ENCODE results near the gene POU6F1. TPM values are rescaled to one million over a fixed set of nuclear protein-coding genes. Genes with fewer than 3 reads are reported as not detected.
A peak's percentile ranks its signal among the peaks of the same experiment; 100 is the strongest.

POU6F1 gene
- total RNA-seq, 1 experiment from 2014 or later, result 13.3 TPM

GRCh38 chr12:51160814-51161459 lies 56.9 kb downstream of the POU6F1 start:
- Histone ChIP-seq H3K14ac (ENCODE audit: insufficient read depth, low read length) (no peak overlapping the region), H3K23me2 (ENCODE audit: insufficient read length, low read depth, low read length, poor library complexity, severe bottlenecking) (no peaks in the 10 kb centered on the region), H4K5ac (ENCODE audit: insufficient read length, low read depth, low read length) (no peak overlapping the region), H2BK120ac (ENCODE audit: low read depth, low read length, poor library complexity, severe bottlenecking) (no peak overlapping the region), H3K79me1 (ENCODE audit: insufficient read depth, low read depth, low read length, poor library complexity, severe bottlenecking) (peaks cover 11% of the 10 kb centered on the region), H3K18ac (ENCODE audit: insufficient read length, low read depth, low read length) (no peak overlapping the region), H2BK12ac (ENCODE audit: insufficient read length, low read depth, low read length) (no peak overlapping the region), H3K9me3 (ENCODE audit: control insufficient read depth, low read depth, low read length) (no peaks in the 10 kb centered on the region), H2BK20ac (ENCODE audit: low read depth, low read length, poor library complexity, severe bottlenecking) (no peak overlapping the region), H3K56ac (ENCODE audit: insufficient read length, low read depth, low read length) (no peak overlapping the region), H3K27ac (ENCODE audit: insufficient read length, low read depth, low read length) (no peak overlapping the region), H2AFZ (ENCODE audit: low read length) (no peak overlapping the region), H3K9ac (ENCODE audit: extremely low read depth, insufficient read length, low read length) (no peak overlapping the region), H2AK5ac (ENCODE audit: insufficient read length, low read length) (no peak overlapping the region), H3K4ac (ENCODE audit: low read depth, low read length) (no peak overlapping the region), H4K20me1 (ENCODE audit: control insufficient read depth, insufficient read depth, insufficient read length) (no peaks in the 10 kb centered on the region), H2BK15ac (ENCODE audit: low read depth, low read length) (no peak overlapping the region), H3K23ac (ENCODE audit: insufficient read length, low read depth, low read length) (no peak overlapping the region), H3K79me2 (ENCODE audit: insufficient read depth, low read length) (peaks cover 9% of the 10 kb centered on the region; the same call in 1 of the 2 replicates), H3K27me3 (ENCODE audit: insufficient read depth, low read length) (no peaks in the 10 kb centered on the region), H4K91ac (ENCODE audit: insufficient read length, low read depth, low read length) (no peak overlapping the region), H3K4me1 (ENCODE audit: insufficient read depth, low read length) (no peaks in the 10 kb centered on the region), H3K4me2 (ENCODE audit: insufficient read depth, insufficient read length, low read length) (no peak overlapping the region), H4K8ac (replicated peaks; ENCODE audit: insufficient read length, low read depth, low read length) (no peak overlapping the region), H3T11ph (ENCODE audit: low read length) (no peak overlapping the region), H2BK5ac (ENCODE audit: insufficient read length, low read length) (no peak overlapping the region)
- TF ChIP-seq CTCF (conservative IDR thresholded peaks at IDR 0.05), result no peak
- no peaks in the 10 kb centered on the region for H3K9me3 Mint-ChIP-seq
- no peak overlapping the region for H3K4me3 Mint-ChIP-seq
- WGBS (ENCODE audit: extremely low coverage, insufficient read length, low lambda C conversion rate), result no CpG with 5 or more reads among the region's 8 CpGs
- peaks cover 5 to 15% of the 10 kb centered on the region in 2 experiments; a peak in 3 of 4 replicates for H3K4me1 Mint-ChIP-seq
- DNase-seq, result no peak
- no peaks in the 10 kb centered on the region for H3K27me3 Mint-ChIP-seq (ENCODE audit: low read depth)
- peaks cover 0 to 11% (median 0%) of the 10 kb centered on the region in 3 experiments; a peak in 2 of 7 replicates for H3K36me3 Mint-ChIP-seq (ENCODE audit: insufficient read depth in 1 of 3, low read depth in 3 of 3)
- peak overlapping the region in 2 of 3 experiments; percentile 36 to 65; a peak in 3 of 7 replicates for H3K27ac Mint-ChIP-seq

Measured in H9 (cell line).